ENCODE data around the gene TLE5. TPM values are rescaled to one million over a fixed set of nuclear protein-coding genes. Genes with fewer than 3 reads are reported as not detected.

TLE5 gene
- polyA plus RNA-seq, 1 donor (not counting 4 experiments of a cell fraction or from before 2014, with no cell fraction given) = 249 TPM

GRCh38 chr19:3096902-3097326 lies 34.6 kb upstream of the TLE5 start:
- H3K4me3 ChIP-seq (ENCODE audit: control insufficient read depth in 2 of 3, extremely low read depth in 1 of 3, insufficient read depth in 2 of 3, low read depth in 1 of 3, low read length in 3 of 3) = peak overlapping the region; percentile 12 to 86 (median 22)
- no peak for FAIRE-seq
- H3K27ac ChIP-seq (ENCODE audit: control insufficient read depth, insufficient read depth, low read length) = no peak overlapping the region
- peak overlapping the region; percentile 76 for H3K9ac ChIP-seq (ENCODE audit: control insufficient read depth, extremely low read depth, insufficient read depth, low read length)
- peaks cover 5% of the 10 kb centered on the region for H4K20me1 ChIP-seq (ENCODE audit: control insufficient read depth, extremely low read depth, insufficient read depth, low read length)
- peaks cover 75% of the 10 kb centered on the region for H3K79me2 ChIP-seq (ENCODE audit: control insufficient read depth, insufficient read depth, low read length)
- peaks cover 29% of the 10 kb centered on the region for H3K4me1 ChIP-seq (ENCODE audit: control insufficient read depth, extremely low read depth, insufficient read depth, low read length)
- H3K9me1 ChIP-seq (ENCODE audit: control insufficient read depth, extremely low read depth, insufficient read depth, low read length) = no peaks in the 10 kb centered on the region
- no peaks in the 10 kb centered on the region for H3K27me3 ChIP-seq (ENCODE audit: control insufficient read depth, extremely low read depth, insufficient read depth, low read length)
- H3K9me3 ChIP-seq (ENCODE audit: control insufficient read depth, low read depth, low read length) = no peaks in the 10 kb centered on the region
- TF ChIP-seq, protein P1, sequence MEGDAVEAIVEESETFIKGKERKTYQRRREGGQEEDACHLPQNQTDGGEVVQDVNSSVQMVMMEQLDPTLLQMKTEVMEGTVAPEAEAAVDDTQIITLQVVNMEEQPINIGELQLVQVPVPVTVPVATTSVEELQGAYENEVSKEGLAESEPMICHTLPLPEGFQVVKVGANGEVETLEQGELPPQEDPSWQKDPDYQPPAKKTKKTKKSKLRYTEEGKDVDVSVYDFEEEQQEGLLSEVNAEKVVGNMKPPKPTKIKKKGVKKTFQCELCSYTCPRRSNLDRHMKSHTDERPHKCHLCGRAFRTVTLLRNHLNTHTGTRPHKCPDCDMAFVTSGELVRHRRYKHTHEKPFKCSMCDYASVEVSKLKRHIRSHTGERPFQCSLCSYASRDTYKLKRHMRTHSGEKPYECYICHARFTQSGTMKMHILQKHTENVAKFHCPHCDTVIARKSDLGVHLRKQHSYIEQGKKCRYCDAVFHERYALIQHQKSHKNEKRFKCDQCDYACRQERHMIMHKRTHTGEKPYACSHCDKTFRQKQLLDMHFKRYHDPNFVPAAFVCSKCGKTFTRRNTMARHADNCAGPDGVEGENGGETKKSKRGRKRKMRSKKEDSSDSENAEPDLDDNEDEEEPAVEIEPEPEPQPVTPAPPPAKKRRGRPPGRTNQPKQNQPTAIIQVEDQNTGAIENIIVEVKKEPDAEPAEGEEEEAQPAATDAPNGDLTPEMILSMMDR (optimal IDR thresholded peaks at IDR 0.05 in 1 of 3, IDR thresholded peaks at IDR 0.05 in 1 of 3, conservative IDR thresholded peaks at IDR 0.05 in 1 of 3; ENCODE audit: extremely low read depth in 1 of 3, insufficient read depth in 2 of 3, low read length in 3 of 3) = no peak
- no peak for TF ChIP-seq EZH2 (IDR thresholded peaks at IDR 0.05; ENCODE audit: low read length)
- no peaks in the 10 kb centered on the region for H3K36me3 ChIP-seq (ENCODE audit: control insufficient read depth in 2 of 2, extremely low read depth in 1 of 2, insufficient read depth in 2 of 2, low read length in 2 of 2)
- dilution Hi-C loops (cut with MboI; ENCODE audit: extremely low pct_ligation_motif_present, low sequenced_read_pairs) = no loop called here
- no peak for DNase-seq (ENCODE audit: low read depth, low spot score)
- peak overlapping the region; percentile 84 for H3K4me2 ChIP-seq (ENCODE audit: control insufficient read depth, extremely low read depth, insufficient read depth, low read depth, low read length)
- H2AFZ ChIP-seq (ENCODE audit: control insufficient read depth, low read length) = no peak overlapping the region

- no peaks in the 10 kb centered on the region for H3K27me3 ChIP-seq (ENCODE audit: control insufficient read depth, extremely low read depth, insufficient read depth, low read length)
- no peak overlapping the region for H2AFZ ChIP-seq (ENCODE audit: control insufficient read depth, low read length)
- DNase-seq (ENCODE audit: low read depth, low spot score) (no peak), FAIRE-seq (no peak)
- TF ChIP-seq, protein P1 (optimal IDR thresholded peaks at IDR 0.05 in 1 of 3, IDR thresholded peaks at IDR 0.05 in 1 of 3, conservative IDR thresholded peaks at IDR 0.05 in 1 of 3; ENCODE audit: extremely low read depth in 1 of 3, insufficient read depth in 2 of 3, low read length in 3 of 3) = no peak
- no peak for TF ChIP-seq EZH2 (IDR thresholded peaks at IDR 0.05; ENCODE audit: low read length)
- dilution Hi-C loops (cut with MboI; ENCODE audit: extremely low pct_ligation_motif_present, low sequenced_read_pairs) = no loop called here
- peak overlapping the region; percentile 46 for H3K9ac ChIP-seq (ENCODE audit: control insufficient read depth, extremely low read depth, insufficient read depth, low read length)
- H3K4me3 ChIP-seq (ENCODE audit: control insufficient read depth in 2 of 3, extremely low read depth in 1 of 3, insufficient read depth in 2 of 3, low read depth in 1 of 3, low read length in 3 of 3) = peak overlapping the region; percentile 69 to 96 (median 86)
- no peaks in the 10 kb centered on the region for H3K9me1 ChIP-seq (ENCODE audit: control insufficient read depth, extremely low read depth, insufficient read depth, low read length)
- H3K4me1 ChIP-seq (ENCODE audit: control insufficient read depth, extremely low read depth, insufficient read depth, low read length) = peaks cover 29% of the 10 kb centered on the region
- peaks cover 5% of the 10 kb centered on the region for H4K20me1 ChIP-seq (ENCODE audit: control insufficient read depth, extremely low read depth, insufficient read depth, low read length)
- no peaks in the 10 kb centered on the region for H3K9me3 ChIP-seq (ENCODE audit: control insufficient read depth, low read depth, low read length)
- H3K79me2 ChIP-seq (ENCODE audit: control insufficient read depth, insufficient read depth, low read length) = peaks cover 70% of the 10 kb centered on the region
- H3K4me2 ChIP-seq (ENCODE audit: control insufficient read depth, extremely low read depth, insufficient read depth, low read depth, low read length) = peak overlapping the region; percentile 84
- no peak overlapping the region for H3K27ac ChIP-seq (ENCODE audit: control insufficient read depth, insufficient read depth, low read length)
- H3K36me3 ChIP-seq (ENCODE audit: control insufficient read depth in 2 of 2, extremely low read depth in 1 of 2, insufficient read depth in 2 of 2, low read length in 2 of 2) = no peaks in the 10 kb centered on the region
These were observed 34.1 kb upstream of the TLE5 start for GRCh38 chr19:3096267-3096901.

Measured in keratinocyte (primary cell).